Measurements from ENCODE around the gene RALGPS2.

Gene RALGPS2

GRCh38 chr1:178953034-178953433, 228.0 kb downstream of the RALGPS2 start:
- H2AFZ ChIP-seq (ENCODE audit: low read depth, low read length, severe bottlenecking) = no peak overlapping the region
- H3K27ac ChIP-seq (ENCODE audit: low read depth, low read length) = no peak overlapping the region
- H3K4me3 ChIP-seq (ENCODE audit: insufficient read depth, low read length, poor library complexity, severe bottlenecking) = no peak overlapping the region
- H3K79me2 ChIP-seq (ENCODE audit: insufficient read depth, low read length) = no peaks in the 10 kb centered on the region
- H3F3A ChIP-seq (ENCODE audit: insufficient read depth) = no peaks in the 10 kb centered on the region
- H3K9ac ChIP-seq (ENCODE audit: low read length) = no peak overlapping the region
- no peaks in the 10 kb centered on the region for H3K27me3 ChIP-seq (ENCODE audit: low read length)
- no peaks in the 10 kb centered on the region for H3K36me3 ChIP-seq (ENCODE audit: low read length)
- no peaks in the 10 kb centered on the region for H4K20me1 ChIP-seq (ENCODE audit: low read depth, low read length)
- no peak overlapping the region for H3K4me2 ChIP-seq (ENCODE audit: low read depth, low read length, poor library complexity, severe bottlenecking)
- TF ChIP-seq CTCF (IDR thresholded peaks at IDR 0.05; ENCODE audit: insufficient read depth, low read length, poor library complexity, severe bottlenecking) (no peak), EZH2phosphoT487 (conservative IDR thresholded peaks at IDR 0.05; ENCODE audit: low read length) (no peak)
- H3K9me3 ChIP-seq (ENCODE audit: insufficient read depth, low read length) = no peaks in the 10 kb centered on the region
- no peaks in the 10 kb centered on the region for H3K9me2 ChIP-seq (replicated peaks; ENCODE audit: insufficient read depth, low read length)

DNA sequence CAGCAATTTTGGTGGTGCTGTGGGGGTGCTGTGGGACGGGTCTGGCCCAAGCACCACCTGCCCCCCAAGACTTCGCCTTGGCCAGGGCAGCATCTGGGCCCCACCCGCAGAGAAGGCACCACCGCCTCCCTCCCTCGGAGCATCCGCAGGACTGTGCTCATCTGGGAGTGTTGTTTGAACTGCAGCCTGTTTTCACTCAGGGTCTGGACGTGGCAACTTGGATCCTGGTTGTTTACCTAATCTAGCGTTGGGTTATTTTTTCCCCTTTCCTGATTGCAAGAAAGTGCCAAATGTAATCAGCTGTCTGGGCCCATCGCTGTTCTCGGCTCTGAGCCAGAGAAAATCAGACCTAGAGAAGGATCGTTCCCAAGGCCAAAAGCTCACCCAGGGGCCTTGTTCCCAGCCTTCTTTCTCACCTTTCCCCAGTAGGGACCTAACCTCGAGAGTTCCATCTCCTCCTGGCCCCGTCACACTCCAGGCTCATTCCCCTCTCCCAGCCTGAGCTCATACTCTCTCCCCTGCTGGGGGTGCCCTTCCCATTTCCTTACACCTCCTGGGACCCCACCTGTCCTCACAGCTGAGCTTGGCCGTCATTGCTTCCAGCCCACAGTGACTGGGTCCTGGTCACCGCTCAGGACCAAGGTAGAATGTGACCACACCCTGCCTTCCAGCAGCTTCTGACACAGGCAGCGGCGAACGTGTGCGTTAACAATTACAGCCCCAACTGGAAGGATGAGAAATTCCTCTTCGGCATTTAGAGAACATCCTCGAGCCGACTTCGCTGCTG, 228.7 kb downstream of the RALGPS2 start:
- Histone ChIP-seq H3K36me3 (ENCODE audit: low read length) (no peaks in the 10 kb centered on the region), H3K27me3 (ENCODE audit: low read length) (no peaks in the 10 kb centered on the region), H4K20me1 (ENCODE audit: low read depth, low read length) (no peaks in the 10 kb centered on the region), H2AFZ (ENCODE audit: low read depth, low read length, severe bottlenecking) (no peak overlapping the region), H3K4me2 (ENCODE audit: low read depth, low read length, poor library complexity, severe bottlenecking) (no peak overlapping the region), H3K4me3 (ENCODE audit: insufficient read depth, low read length, poor library complexity, severe bottlenecking) (no peak overlapping the region), H3K9me2 (replicated peaks; ENCODE audit: insufficient read depth, low read length) (no peaks in the 10 kb centered on the region), H3K9ac (ENCODE audit: low read length) (no peak overlapping the region), H3K9me3 (ENCODE audit: insufficient read depth, low read length) (no peaks in the 10 kb centered on the region), H3F3A (ENCODE audit: insufficient read depth) (no peaks in the 10 kb centered on the region), H3K79me2 (ENCODE audit: insufficient read depth, low read length) (no peaks in the 10 kb centered on the region), H3K27ac (ENCODE audit: low read depth, low read length) (no peak overlapping the region)
- TF ChIP-seq EZH2phosphoT487 (conservative IDR thresholded peaks at IDR 0.05; ENCODE audit: low read length) (no peak), CTCF (IDR thresholded peaks at IDR 0.05; ENCODE audit: insufficient read depth, low read length, poor library complexity, severe bottlenecking) (no peak)

DNA sequence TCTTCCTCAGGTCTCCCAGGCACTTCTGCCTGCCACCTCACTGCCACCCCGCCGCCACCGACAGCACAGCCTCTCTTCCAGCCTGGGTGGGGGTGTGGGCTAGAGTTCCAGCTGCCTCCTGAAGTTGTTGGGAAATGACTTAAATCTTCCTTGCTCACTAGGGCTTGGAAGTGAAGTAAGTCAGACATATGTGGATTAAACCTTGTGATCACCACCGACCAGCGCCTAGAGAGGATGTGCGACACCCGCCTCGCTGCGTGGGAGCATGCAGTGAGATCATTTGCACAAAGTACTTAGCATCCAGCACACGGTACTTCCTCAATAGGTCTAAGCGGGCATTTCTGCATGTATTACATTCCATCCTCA, 229.3 kb downstream of the RALGPS2 start:
- Histone ChIP-seq H3K9ac (ENCODE audit: low read length) (no peak overlapping the region), H2AFZ (ENCODE audit: low read depth, low read length, severe bottlenecking) (no peak overlapping the region), H3K4me2 (ENCODE audit: low read depth, low read length, poor library complexity, severe bottlenecking) (no peak overlapping the region), H3K79me2 (ENCODE audit: insufficient read depth, low read length) (no peaks in the 10 kb centered on the region), H3K36me3 (ENCODE audit: low read length) (no peaks in the 10 kb centered on the region), H3K27me3 (ENCODE audit: low read length) (no peaks in the 10 kb centered on the region), H4K20me1 (ENCODE audit: low read depth, low read length) (no peaks in the 10 kb centered on the region), H3K9me3 (ENCODE audit: insufficient read depth, low read length) (no peaks in the 10 kb centered on the region), H3F3A (ENCODE audit: insufficient read depth) (no peaks in the 10 kb centered on the region), H3K27ac (ENCODE audit: low read depth, low read length) (no peak overlapping the region), H3K4me3 (ENCODE audit: insufficient read depth, low read length, poor library complexity, severe bottlenecking) (no peak overlapping the region), H3K9me2 (replicated peaks; ENCODE audit: insufficient read depth, low read length) (no peaks in the 10 kb centered on the region)
- no peak for TF ChIP-seq EZH2phosphoT487 (conservative IDR thresholded peaks at IDR 0.05; ENCODE audit: low read length)
- TF ChIP-seq CTCF (IDR thresholded peaks at IDR 0.05; ENCODE audit: insufficient read depth, low read length, poor library complexity, severe bottlenecking) = no peak

Measured in SU-DHL-6 (cell line).